WTC11 (cell line): Measurements from ENCODE around the gene ARMC9. TPM values are rescaled to one million over a fixed set of nuclear protein-coding genes. Genes with fewer than 3 reads are reported as not detected.

ENCODE experiments used
- ATAC-seq: fragments of 200-7000 bp; cut with Tn5 transposase; 2 replicates; pipeline ENCODE4 v1.10.0; 2021; ENCODE audit warnings: mild to moderate bottlenecking, moderate library complexity
- CTCF ChIA-PET: fragments of 300-600 bp; sonication (Branson Sonifier 250); formaldehyde crosslinking; loops from one replicate; lab custom pipeline; 2021; ENCODE audit warnings: antibody characterized with exemption; lab: Charles Lee
- POLR2A ChIA-PET: fragments of 350-600 bp; sonication (Branson Sonifier 250); formaldehyde crosslinking; loops from one replicate; lab custom pipeline; 2021; ENCODE audit warnings: antibody characterized with exemption; lab: Charles Lee
- DNase-seq: peaks from one replicate; pipeline ENCODE4 v3.0.0; 2021; ENCODE audit warnings: low spot score
- H3K27ac Mint-ChIP-seq: 2 replicates; pipeline ENCODE4 v1.8.0; 2021; ENCODE audit warnings: mixed read lengths
- H3K27me3 Mint-ChIP-seq: 2 replicates; pipeline ENCODE4 v1.8.0; 2021; ENCODE audit warnings: low read depth, mild to moderate bottlenecking, moderate library complexity, mixed read lengths
- H3K36me3 Mint-ChIP-seq: 2 replicates; pipeline ENCODE4 v1.8.0; 2021; ENCODE audit warnings: mixed read lengths
- H3K4me1 Mint-ChIP-seq: 2 replicates; pipeline ENCODE4 v1.8.0; 2022; ENCODE audit warnings: mixed read lengths
- H3K4me3 Mint-ChIP-seq: 2 replicates; pipeline ENCODE4 v1.8.0; 2021; ENCODE audit warnings: mild to moderate bottlenecking, moderate library complexity, mixed read lengths
- H3K9me3 Mint-ChIP-seq: 2 replicates; pipeline ENCODE4 v1.8.0; 2021; ENCODE audit warnings: mixed read lengths
- CREB1 ChIP-seq: sonication (generic); formaldehyde crosslinking; IDR thresholded peaks from 2 replicates; pipeline ENCODE4 v1.8.0; 2023; ENCODE audit warnings: mild to moderate bottlenecking, missing genetic modification reagents
- CREM ChIP-seq: sonication (generic); formaldehyde crosslinking; IDR thresholded peaks from 2 replicates; pipeline ENCODE4 v1.8.1; 2022; ENCODE audit warnings: mild to moderate bottlenecking, missing genetic modification reagents, moderate library complexity
- ESRRA ChIP-seq: sonication (generic); formaldehyde crosslinking; IDR thresholded peaks from 2 replicates; pipeline ENCODE4 v1.8.1; 2022; ENCODE audit warnings: mild to moderate bottlenecking, missing genetic modification reagents, borderline replicate concordance
- FOXJ3 ChIP-seq: sonication (generic); formaldehyde crosslinking; IDR thresholded peaks from 2 replicates; pipeline ENCODE4 v1.9.0; 2021; ENCODE audit warnings: missing genetic modification reagents, mild to moderate bottlenecking, borderline replicate concordance
- FOXP1 ChIP-seq: sonication (generic); formaldehyde crosslinking; IDR thresholded peaks from 2 replicates; pipeline ENCODE4 v1.8.0; 2022; ENCODE audit warnings: missing genetic modification reagents, mild to moderate bottlenecking, moderate library complexity, borderline replicate concordance
- GTF2I ChIP-seq: fragments of 250-450 bp; sonication (Bioruptor Pico); conservative IDR thresholded peaks from 2 replicates; pipeline ENCODE4 v1.4.0; 2021; ENCODE audit warnings: mild to moderate bottlenecking
- MXD4 ChIP-seq: fragments of 250-450 bp; sonication (Bioruptor Pico); IDR thresholded peaks from 2 replicates; pipeline ENCODE4 v1.8.0; 2021; ENCODE audit warnings: mild to moderate bottlenecking, moderate library complexity, borderline replicate concordance
- NFATC4 ChIP-seq: fragments of 250-450 bp; sonication (Bioruptor Pico); IDR thresholded peaks from 2 replicates; pipeline ENCODE4 v1.9.0; 2021; ENCODE audit warnings: mild to moderate bottlenecking
- NR2C2 ChIP-seq: sonication (generic); formaldehyde crosslinking; IDR thresholded peaks from 2 replicates; pipeline ENCODE4 v1.8.0; 2022; ENCODE audit warnings: mild to moderate bottlenecking, missing genetic modification reagents
- PRRX2 ChIP-seq: fragments of 250-450 bp; sonication (Bioruptor Pico); IDR thresholded peaks from 2 replicates; pipeline ENCODE4 v1.8.0; 2021; ENCODE audit warnings: mild to moderate bottlenecking
- SMAD3 ChIP-seq: sonication (generic); formaldehyde crosslinking; IDR thresholded peaks from 2 replicates; pipeline ENCODE4 v1.8.0; 2022; ENCODE audit warnings: missing genetic modification reagents, mild to moderate bottlenecking, borderline replicate concordance
- TCF7 ChIP-seq: sonication (generic); formaldehyde crosslinking; IDR thresholded peaks from 2 replicates; pipeline ENCODE4 v1.8.0; 2022; ENCODE audit warnings: mild to moderate bottlenecking, low read depth, missing genetic modification reagents, moderate library complexity
- TEAD4 ChIP-seq: sonication (generic); formaldehyde crosslinking; IDR thresholded peaks from 2 replicates; pipeline ENCODE4 v1.8.0; 2022; ENCODE audit warnings: mild to moderate bottlenecking, missing genetic modification reagents
- ZBTB21 ChIP-seq: sonication (generic); formaldehyde crosslinking; IDR thresholded peaks from 2 replicates; pipeline ENCODE4 v1.8.1; 2023; ENCODE audit warnings: mild to moderate bottlenecking, missing genetic modification reagents, borderline replicate concordance
- ZNF416 ChIP-seq: fragments of 250-450 bp; sonication (Bioruptor Pico); IDR thresholded peaks from 2 replicates; pipeline ENCODE4 v1.9.0; 2021; ENCODE audit warnings: mild to moderate bottlenecking, inconsistent platforms
- total RNA-seq: library from RNA; stranded (reverse); gene quantifications from 3 replicates; pipeline ENCODE4 v1.2.3, GENCODE V29; 2021
- TF ChIP-seq, protein P1 (sequence below): fragments of 250-450 bp; sonication (Bioruptor Pico); conservative IDR thresholded peaks from 2 replicates; pipeline ENCODE4 v1.9.0; 2021; ENCODE audit warnings: mild to moderate bottlenecking
- TF ChIP-seq, protein P2 (sequence below): sonication (generic); formaldehyde crosslinking; IDR thresholded peaks from 2 replicates; pipeline ENCODE4 v1.8.1; 2023; ENCODE audit warnings: mild to moderate bottlenecking, missing genetic modification reagents
- TF ChIP-seq, protein P3 (sequence below): sonication (generic); formaldehyde crosslinking; IDR thresholded peaks from 2 replicates; pipeline ENCODE4 v1.8.0; 2022; ENCODE audit warnings: mild to moderate bottlenecking, missing genetic modification reagents
- TF ChIP-seq, protein P4 (sequence below): fragments of 250-450 bp; sonication (Bioruptor Pico); IDR thresholded peaks from 2 replicates; pipeline ENCODE4 v1.9.0; 2021; ENCODE audit warnings: mild to moderate bottlenecking

ARMC9 gene
- total RNA-seq, 1 experiment from 2014 or later, result 34.9 TPM

DNA sequence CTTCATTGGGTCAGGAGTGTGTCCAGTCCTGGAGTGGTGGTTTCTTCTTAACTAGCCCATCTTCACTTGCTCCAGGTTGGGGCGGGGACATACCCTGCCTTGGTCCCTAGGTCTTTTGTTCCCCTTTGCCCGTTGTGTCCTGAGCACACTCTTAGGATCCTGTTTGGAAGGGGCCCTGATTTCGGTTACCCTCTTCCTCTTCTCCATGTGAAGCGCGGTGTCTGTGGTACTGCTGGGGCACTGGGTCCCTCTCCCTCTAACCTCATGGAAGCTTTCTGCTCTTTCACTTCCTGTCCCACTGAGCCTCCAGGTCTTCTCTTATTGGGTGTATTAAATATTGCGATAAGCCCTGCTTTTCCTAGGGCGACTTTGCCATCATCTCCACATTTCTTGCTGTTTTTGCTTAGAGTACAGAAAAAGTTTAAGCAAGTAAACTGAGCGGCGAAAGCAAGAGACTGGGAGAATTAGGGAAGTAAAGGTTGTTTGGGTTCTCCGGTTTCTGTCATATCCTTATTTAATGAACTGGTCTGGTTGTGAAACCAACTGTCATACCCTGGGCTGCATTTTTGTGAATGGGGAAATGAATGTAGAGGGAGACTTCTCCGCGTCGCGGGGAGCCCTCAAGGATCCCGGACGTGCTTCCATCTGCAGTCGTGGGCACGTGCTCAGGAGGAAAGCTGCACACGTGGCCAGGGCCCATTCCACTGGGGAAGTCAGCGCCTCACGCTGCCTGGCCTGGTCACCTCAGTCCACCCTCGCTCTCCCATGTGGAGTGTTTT, 123.3 kb downstream of the ARMC9 start:
- DNase-seq (no peak), ATAC-seq (no peak)
- Mint-ChIP-seq H3K4me3 (no peak overlapping the region), H3K4me1 (peaks cover 21% of the 10 kb centered on the region), H3K27ac (peak overlapping the region; percentile 62), H3K27me3 (no peaks in the 10 kb centered on the region), H3K9me3 (no peaks in the 10 kb centered on the region), H3K36me3 (peaks cover 9% of the 10 kb centered on the region)
- CTCF ChIA-PET, result interaction anchor here (1.4 to 2.7 kb wide), 4 partner anchors 73 to 269 kb away, joined by 3 to 9 read pairs (median 6); no protein-coding TSS in a partner anchor
- POLR2A ChIA-PET, result interaction anchor here (1.0 kb wide), 1 partner anchor 143 kb away, joined by 3 read pairs; the partner anchor contains the start of gene NCL
- no peak for TF ChIP-seq SMAD3 (CRISPR knock-in tag)

- peak overlapping the region; percentile 55 for H3K27ac Mint-ChIP-seq
- TF ChIP-seq TCF7 (CRISPR knock-in tag) (no peak), FOXJ3 (CRISPR knock-in tag) (no peak), ZBTB21 (CRISPR knock-in tag) (0 out of 2 replicates have a peak, but pooled peaks have one; percentile 19), MXD4 (no peak), ESRRA (CRISPR knock-in tag) (no peak), ZNF416 (CRISPR knock-in tag) (no peak)
- TF ChIP-seq, protein P1, sequence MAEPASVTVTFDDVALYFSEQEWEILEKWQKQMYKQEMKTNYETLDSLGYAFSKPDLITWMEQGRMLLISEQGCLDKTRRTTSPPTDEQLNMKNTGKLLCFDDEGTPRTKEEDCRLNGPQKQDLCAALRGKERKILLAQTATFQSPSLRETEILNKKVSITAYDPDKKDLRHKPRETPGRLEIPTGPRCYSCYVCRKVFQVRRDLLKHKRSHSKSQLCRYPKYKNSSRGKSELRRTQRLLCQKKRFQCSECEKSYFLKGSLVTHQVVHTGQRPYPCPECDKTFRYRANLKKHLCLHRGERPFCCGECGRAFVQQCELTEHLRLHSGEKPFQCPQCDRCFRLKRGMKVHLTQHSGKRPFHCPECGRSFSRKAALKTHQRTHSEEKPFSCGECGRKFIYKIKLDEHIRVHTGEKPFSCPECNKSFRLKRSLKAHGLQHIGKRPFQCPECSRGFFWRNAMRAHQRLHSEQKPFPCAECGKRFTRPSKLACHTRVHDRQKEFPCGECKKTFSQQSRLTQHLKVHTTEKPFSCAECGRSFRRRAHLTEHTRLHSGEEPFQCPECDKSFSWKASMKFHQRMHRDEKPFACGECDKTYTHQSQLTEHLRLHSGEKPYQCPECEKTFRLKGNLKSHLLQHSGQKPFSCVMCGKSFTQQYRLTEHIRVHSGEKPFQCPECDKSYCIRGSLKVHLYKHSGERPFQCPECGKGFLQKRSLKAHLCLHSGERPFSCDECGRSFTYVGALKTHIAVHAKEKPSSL (CRISPR knock-in tag), result no peak
- no peaks in the 10 kb centered on the region for H3K9me3 Mint-ChIP-seq
- H3K27me3 Mint-ChIP-seq, result no peaks in the 10 kb centered on the region
- H3K4me1 Mint-ChIP-seq, result peaks cover 24% of the 10 kb centered on the region
- H3K4me3 Mint-ChIP-seq, result no peak overlapping the region
- ATAC-seq (peak; percentile 79), DNase-seq (peak; percentile 32)
- H3K36me3 Mint-ChIP-seq, result no peaks in the 10 kb centered on the region
- ChIA-PET POLR2A (no interaction called here), CTCF (interaction anchor here (0.7 to 2.7 kb wide), 18 partner anchors 26 to 323 kb away, joined by 3 to 20 read pairs (median 5); no protein-coding TSS in a partner anchor)
Observed at GRCh38 chr2:231323316-231323715, 124.9 kb downstream of the ARMC9 start.

DNA sequence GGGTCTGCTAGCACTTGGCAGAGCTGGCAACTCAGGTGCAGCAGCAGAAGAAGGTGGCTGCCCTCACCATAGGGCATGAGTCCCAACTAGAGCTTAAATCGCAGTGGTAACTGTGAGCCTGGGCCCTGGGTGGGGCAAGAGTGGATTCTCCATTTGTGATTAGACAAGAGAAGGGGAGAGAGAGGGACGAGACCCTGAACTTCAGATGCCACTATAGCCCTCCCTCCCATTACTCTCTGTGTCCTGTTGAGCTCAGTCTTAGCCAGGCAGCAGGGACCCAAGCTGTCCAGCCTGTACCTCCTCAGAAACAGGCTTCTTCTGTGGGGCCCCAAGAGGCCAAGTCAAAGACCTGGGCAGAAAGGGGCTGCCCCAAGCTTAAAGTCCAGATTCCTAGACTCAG, 127.4 kb downstream of the ARMC9 start:
- H3K4me1 Mint-ChIP-seq, result peaks cover 24% of the 10 kb centered on the region
- no peak for ATAC-seq
- DNase-seq, result no peak
- CTCF ChIA-PET, result interaction anchor here (0.5 to 1.6 kb wide), 9 partner anchors 10 to 117 kb away, joined by 3 to 6 read pairs (median 3); no protein-coding TSS in a partner anchor
- H3K4me3 Mint-ChIP-seq, result no peak overlapping the region
- POLR2A ChIA-PET, result interaction anchor here (1.1 to 1.5 kb wide), 2 partner anchors 9 to 69 kb away, joined by 3 read pairs; no protein-coding TSS in a partner anchor
- no peaks in the 10 kb centered on the region; the same call in 1 of the 2 replicates for H3K9me3 Mint-ChIP-seq
- H3K27ac Mint-ChIP-seq, result no peak overlapping the region; the same call in 1 of the 2 replicates
- TF ChIP-seq NFATC4 (CRISPR knock-in tag) (no peak), CREB1 (CRISPR knock-in tag) (no peak), PRRX2 (no peak), TEAD4 (CRISPR knock-in tag) (no peak), NR2C2 (CRISPR knock-in tag) (no peak), CREM (CRISPR knock-in tag) (no peak), FOXP1 (CRISPR knock-in tag) (no peak), GTF2I (CRISPR knock-in tag) (no peak)
- TF ChIP-seq, protein P2, sequence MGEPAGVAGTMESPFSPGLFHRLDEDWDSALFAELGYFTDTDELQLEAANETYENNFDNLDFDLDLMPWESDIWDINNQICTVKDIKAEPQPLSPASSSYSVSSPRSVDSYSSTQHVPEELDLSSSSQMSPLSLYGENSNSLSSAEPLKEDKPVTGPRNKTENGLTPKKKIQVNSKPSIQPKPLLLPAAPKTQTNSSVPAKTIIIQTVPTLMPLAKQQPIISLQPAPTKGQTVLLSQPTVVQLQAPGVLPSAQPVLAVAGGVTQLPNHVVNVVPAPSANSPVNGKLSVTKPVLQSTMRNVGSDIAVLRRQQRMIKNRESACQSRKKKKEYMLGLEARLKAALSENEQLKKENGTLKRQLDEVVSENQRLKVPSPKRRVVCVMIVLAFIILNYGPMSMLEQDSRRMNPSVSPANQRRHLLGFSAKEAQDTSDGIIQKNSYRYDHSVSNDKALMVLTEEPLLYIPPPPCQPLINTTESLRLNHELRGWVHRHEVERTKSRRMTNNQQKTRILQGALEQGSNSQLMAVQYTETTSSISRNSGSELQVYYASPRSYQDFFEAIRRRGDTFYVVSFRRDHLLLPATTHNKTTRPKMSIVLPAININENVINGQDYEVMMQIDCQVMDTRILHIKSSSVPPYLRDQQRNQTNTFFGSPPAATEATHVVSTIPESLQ, result no peak
- TF ChIP-seq, protein P3, sequence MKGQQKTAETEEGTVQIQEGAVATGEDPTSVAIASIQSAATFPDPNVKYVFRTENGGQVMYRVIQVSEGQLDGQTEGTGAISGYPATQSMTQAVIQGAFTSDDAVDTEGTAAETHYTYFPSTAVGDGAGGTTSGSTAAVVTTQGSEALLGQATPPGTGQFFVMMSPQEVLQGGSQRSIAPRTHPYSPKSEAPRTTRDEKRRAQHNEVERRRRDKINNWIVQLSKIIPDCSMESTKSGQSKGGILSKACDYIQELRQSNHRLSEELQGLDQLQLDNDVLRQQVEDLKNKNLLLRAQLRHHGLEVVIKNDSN, result no peak
- TF ChIP-seq, protein P4, sequence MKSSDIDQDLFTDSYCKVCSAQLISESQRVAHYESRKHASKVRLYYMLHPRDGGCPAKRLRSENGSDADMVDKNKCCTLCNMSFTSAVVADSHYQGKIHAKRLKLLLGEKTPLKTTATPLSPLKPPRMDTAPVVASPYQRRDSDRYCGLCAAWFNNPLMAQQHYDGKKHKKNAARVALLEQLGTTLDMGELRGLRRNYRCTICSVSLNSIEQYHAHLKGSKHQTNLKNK (CRISPR knock-in tag), result no peak
- peaks cover 7% of the 10 kb centered on the region; the same call in 1 of the 2 replicates for H3K36me3 Mint-ChIP-seq
- no peaks in the 10 kb centered on the region for H3K27me3 Mint-ChIP-seq
